K562 (cell line): Measurements from ENCODE around the gene TSEN34. TPM values are rescaled to one million over a fixed set of nuclear protein-coding genes. Genes with fewer than 3 reads are reported as not detected.

Experiments
- ARID3B ChIP-seq: fragments of 250-450 bp; sonication (Bioruptor Pico); IDR thresholded peaks from 2 replicates; pipeline ENCODE4 v1.4.0; 2020; ENCODE audit warnings: borderline replicate concordance
- BRF2 ChIP-seq: IDR thresholded peaks from 3 replicates; pipeline ENCODE4 v1.6.1; 2011; ENCODE audit warnings: borderline replicate concordance, mild to moderate bottlenecking; ENCODE audit not compliant: insufficient read length, insufficient read depth
- HDAC2 ChIP-seq: fragments of 450-650 bp; IDR thresholded peaks from 2 replicates; pipeline ENCODE4 v1.6.1; 2016; ENCODE audit warnings: mild to moderate bottlenecking
- MAZ ChIP-seq, 2 experiments: fragments of 450-650 bp in 1 of 2; sonication (generic) in 1 of 2; formaldehyde crosslinking; IDR thresholded peaks in 1 of 2; conservative IDR thresholded peaks in 1 of 2; 2 replicates each; pipeline versions ENCODE4 v1.4.0 to v1.5.0; 2020; ENCODE audit warnings: mild to moderate bottlenecking in 1 of 2, missing genetic modification reagents in 1 of 2
- NKRF ChIP-seq: fragments of 450-650 bp; IDR thresholded peaks from 2 replicates; pipeline ENCODE4 v1.6.1; 2016; ENCODE audit warnings: borderline replicate concordance
- ZNF766 ChIP-seq: fragments of 200-800 bp; sonication (Bioruptor generic); conservative IDR thresholded peaks from 2 replicates; pipeline ENCODE4 v1.6.1; 2016; ENCODE audit warnings: missing genetic modification characterization, missing compliant biosample characterization
- polyA plus RNA-seq, 8 experiments: library from polyadenylated mRNA; depleted of rRNA in 4 of 8; stranded (reverse) in 5 of 8; unstranded in 3 of 8; fragments of >200 nt; fragmentation: Nextera tagmentation in 2 of 8; fragmentation: Illumina TruSeq in 1 of 8; extraction: Ambion mirVana in 2 of 8; extraction: Trizol in 1 of 8; gene quantifications; 2 replicates each; pipeline versions ENCODE4 v1.2.1 to v1.2.3, GENCODE V29; 2011 to 2014; ENCODE audit warnings: inconsistent platforms in 1 of 8, missing spikeins in 1 of 8
- total RNA-seq, 7 experiments: library from RNA; depleted of rRNA in 6 of 7; stranded (reverse); fragments of >200 nt in 6 of 7; fragmentation: Illumina TruSeq in 2 of 7; extraction: Trizol in 2 of 7; gene quantifications; 2 replicates each; pipeline versions ENCODE4 v1.2.1 to v1.2.3, GENCODE V29; 2011 to 2021; ENCODE audit warnings: low replicate concordance in 1 of 7
- TF ChIP-seq, protein P1 (sequence below): fragments of 450-650 bp; formaldehyde crosslinking; conservative IDR thresholded peaks from 2 replicates; pipeline ENCODE4 v1.4.0; 2022; ENCODE audit warnings: mild to moderate bottlenecking, missing genetic modification characterization
- TF ChIP-seq, protein P2 (sequence below), 2 experiments: fragments of 450-650 bp; formaldehyde crosslinking in 1 of 2; IDR thresholded peaks; 2 replicates each; pipeline versions ENCODE4 v1.4.0 to v1.6.1; 2014 to 2020; ENCODE audit warnings: mild to moderate bottlenecking in 2 of 2, borderline replicate concordance in 1 of 2, low read depth in 1 of 2

The TSEN34 gene
- total and polyA plus RNA-seq, 9 of the 15 experiments (the other 6 are each of a cell fraction or from before 2014, with no cell fraction given) = 3.1 to 57.6 (median 29.5) TPM

DNA sequence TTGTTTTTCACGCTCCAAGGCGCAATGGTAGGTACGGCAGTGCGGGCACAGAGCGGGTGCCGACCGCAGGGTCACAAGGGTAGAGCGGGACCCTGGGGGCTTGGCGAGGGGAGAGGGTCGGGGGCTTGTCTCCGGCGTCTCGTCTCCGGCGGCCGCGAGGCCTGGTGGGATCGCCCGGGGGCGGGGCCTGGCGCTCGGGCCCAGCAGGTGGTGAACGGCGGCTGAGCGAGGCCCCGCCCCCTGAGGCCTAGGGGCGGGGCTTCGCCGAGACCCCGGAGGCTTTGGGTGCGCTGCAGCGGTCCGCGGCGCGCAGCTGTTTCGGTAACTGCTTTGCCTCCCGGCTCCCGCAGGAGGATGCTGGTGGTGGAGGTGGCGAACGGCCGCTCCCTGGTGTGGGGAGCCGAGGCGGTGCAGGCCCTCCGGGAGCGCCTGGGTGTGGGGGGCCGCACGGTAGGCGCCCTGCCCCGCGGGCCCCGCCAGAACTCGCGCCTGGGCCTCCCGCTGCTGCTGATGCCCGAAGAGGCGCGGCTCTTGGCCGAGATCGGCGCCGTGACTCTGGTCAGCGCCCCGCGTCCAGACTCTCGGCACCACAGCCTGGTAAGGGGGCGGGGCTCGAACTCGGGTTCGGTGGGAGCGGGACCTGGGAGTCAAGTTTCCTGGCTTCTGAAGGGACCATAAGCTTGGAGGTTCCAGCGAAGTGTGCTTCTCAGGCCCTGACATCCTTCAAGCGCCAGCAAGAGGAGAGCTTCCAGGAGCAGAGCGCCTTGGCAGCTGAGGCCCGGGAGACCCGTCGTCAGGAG is at the start of gene TSEN34 (continued):
- TF ChIP-seq ZNF766 (CRISPR knock-in tag) (no peak), NKRF (peak; percentile 58; the same call in 1 of the 2 replicates), ARID3B (CRISPR knock-in tag) (0 out of 2 replicates have a peak, but pooled peaks have one; percentile 3), BRF2 (no peak), MAZ (CRISPR knock-in tag; conservative IDR thresholded peaks at IDR 0.05 in 1 of 2, IDR thresholded peaks at IDR 0.05 in 1 of 2) (0 out of 4 replicates have a peak, but pooled peaks of 1 of the 2 experiments have one; percentile 62), HDAC2 (0 out of 2 replicates have a peak, but pooled peaks have one; percentile 18)
- TF ChIP-seq, protein P1, sequence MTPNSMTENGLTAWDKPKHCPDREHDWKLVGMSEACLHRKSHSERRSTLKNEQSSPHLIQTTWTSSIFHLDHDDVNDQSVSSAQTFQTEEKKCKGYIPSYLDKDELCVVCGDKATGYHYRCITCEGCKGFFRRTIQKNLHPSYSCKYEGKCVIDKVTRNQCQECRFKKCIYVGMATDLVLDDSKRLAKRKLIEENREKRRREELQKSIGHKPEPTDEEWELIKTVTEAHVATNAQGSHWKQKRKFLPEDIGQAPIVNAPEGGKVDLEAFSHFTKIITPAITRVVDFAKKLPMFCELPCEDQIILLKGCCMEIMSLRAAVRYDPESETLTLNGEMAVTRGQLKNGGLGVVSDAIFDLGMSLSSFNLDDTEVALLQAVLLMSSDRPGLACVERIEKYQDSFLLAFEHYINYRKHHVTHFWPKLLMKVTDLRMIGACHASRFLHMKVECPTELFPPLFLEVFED (CRISPR knock-in tag) = no peak
- TF ChIP-seq, protein P2, sequence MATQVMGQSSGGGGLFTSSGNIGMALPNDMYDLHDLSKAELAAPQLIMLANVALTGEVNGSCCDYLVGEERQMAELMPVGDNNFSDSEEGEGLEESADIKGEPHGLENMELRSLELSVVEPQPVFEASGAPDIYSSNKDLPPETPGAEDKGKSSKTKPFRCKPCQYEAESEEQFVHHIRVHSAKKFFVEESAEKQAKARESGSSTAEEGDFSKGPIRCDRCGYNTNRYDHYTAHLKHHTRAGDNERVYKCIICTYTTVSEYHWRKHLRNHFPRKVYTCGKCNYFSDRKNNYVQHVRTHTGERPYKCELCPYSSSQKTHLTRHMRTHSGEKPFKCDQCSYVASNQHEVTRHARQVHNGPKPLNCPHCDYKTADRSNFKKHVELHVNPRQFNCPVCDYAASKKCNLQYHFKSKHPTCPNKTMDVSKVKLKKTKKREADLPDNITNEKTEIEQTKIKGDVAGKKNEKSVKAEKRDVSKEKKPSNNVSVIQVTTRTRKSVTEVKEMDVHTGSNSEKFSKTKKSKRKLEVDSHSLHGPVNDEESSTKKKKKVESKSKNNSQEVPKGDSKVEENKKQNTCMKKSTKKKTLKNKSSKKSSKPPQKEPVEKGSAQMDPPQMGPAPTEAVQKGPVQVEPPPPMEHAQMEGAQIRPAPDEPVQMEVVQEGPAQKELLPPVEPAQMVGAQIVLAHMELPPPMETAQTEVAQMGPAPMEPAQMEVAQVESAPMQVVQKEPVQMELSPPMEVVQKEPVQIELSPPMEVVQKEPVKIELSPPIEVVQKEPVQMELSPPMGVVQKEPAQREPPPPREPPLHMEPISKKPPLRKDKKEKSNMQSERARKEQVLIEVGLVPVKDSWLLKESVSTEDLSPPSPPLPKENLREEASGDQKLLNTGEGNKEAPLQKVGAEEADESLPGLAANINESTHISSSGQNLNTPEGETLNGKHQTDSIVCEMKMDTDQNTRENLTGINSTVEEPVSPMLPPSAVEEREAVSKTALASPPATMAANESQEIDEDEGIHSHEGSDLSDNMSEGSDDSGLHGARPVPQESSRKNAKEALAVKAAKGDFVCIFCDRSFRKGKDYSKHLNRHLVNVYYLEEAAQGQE (IDR thresholded peaks at IDR 0.05; ENCODE audit: borderline replicate concordance) = peak; percentile 6; the same call in 1 of the 2 replicates
- TF ChIP-seq, protein P2 (CRISPR knock-in tag; IDR thresholded peaks at IDR 0.05; ENCODE audit: low read depth) = no peak
